GM13976 (cell line): ENCODE data around the gene CRIP3.

Experiments
- DNase-seq: peaks from one replicate; pipeline ENCODE4 v3.0.0; 2012; ENCODE audit warnings: low spot score
- CTCF ChIP-seq: IDR thresholded peaks from 2 replicates; pipeline ENCODE4 v1.5.1; 2012; ENCODE audit warnings: borderline replicate concordance, mild to moderate bottlenecking; ENCODE audit not compliant: insufficient read depth; ENCODE audit errors: extremely low read depth, missing control alignments, control extremely low read depth
- in situ Hi-C: fragments of 300-500 bp; cut with MboI; formaldehyde crosslinking; loops from one replicate; pipeline ENCODE4 v1.12.0; 2022; ENCODE audit warnings: low sequenced_read_pairs, mixed read lengths, inconsistent platforms; ENCODE audit not compliant: unreplicated experiment

CRIP3 gene

GRCh38 chr6:43263314-43264178, 45.1 kb downstream of the CRIP3 start:
- peak; percentile 95 for DNase-seq
- in situ Hi-C loops: loop anchor here (25.0 kb wide), 1 partner anchor 224 kb away; the partner anchor contains the start of gene TJAP1
- TF ChIP-seq CTCF: peak; percentile 90

GRCh38 chr6:43262780-43263313, 45.8 kb downstream of the CRIP3 start:
- no peak for DNase-seq
- TF ChIP-seq CTCF: no peak
- in situ Hi-C loops: loop anchor here (25.0 kb wide), 1 partner anchor 224 kb away; the partner anchor contains the start of gene TJAP1

- DNase-seq: no peak
- in situ Hi-C loops: loop anchor here (25.0 kb wide), 1 partner anchor 225 kb away; the partner anchor contains the start of gene TJAP1
- no peak for TF ChIP-seq CTCF
Measured at GRCh38 chr6:43262000-43262779, 46.4 kb downstream of the CRIP3 start.

GRCh38 chr6:43261198-43261597, 47.4 kb downstream of the CRIP3 start:
- no peak for TF ChIP-seq CTCF
- in situ Hi-C loops: loop anchor here (25.0 kb wide), 1 partner anchor 226 kb away; the partner anchor contains the start of gene TJAP1

GRCh38 chr6:43260791-43261190, 47.8 kb downstream of the CRIP3 start:
- no peak for TF ChIP-seq CTCF
- in situ Hi-C loops: loop anchor here (25.0 kb wide), 1 partner anchor 227 kb away; the partner anchor contains the start of gene TJAP1
- DNase-seq: no peak

More at GRCh38 chr6:43261198-43261597, 47.4 kb downstream of the CRIP3 start:
- no peak for DNase-seq
